HepG2 (cell line): ENCODE results near the gene CCDC106. TPM values are rescaled to one million over a fixed set of nuclear protein-coding genes. Genes with fewer than 3 reads are reported as not detected.

Source experiments
- ATAC-seq: fragments of 200-7000 bp; cut with Tn5 transposase; 3 replicates; pipeline ENCODE4 v1.9.1; 2020; ENCODE audit warnings: mild to moderate bottlenecking, moderate library complexity
- BruUV-seq: library from RNA; stranded (reverse); fragments of 400-500 nt; replicated peaks from 2 replicates; lab custom pipeline; 2021; lab: Mats Ljungman, UMichigan
- CTCF ChIA-PET: fragments of 300-600 bp; formaldehyde crosslinking; extraction: SDS; loops from one replicate; lab custom pipeline; 2021; ENCODE audit warnings: low total read pairs, inconsistent platforms, low intra/inter-chr PET ratio; lab: Yijun Ruan, JAX
- POLR2A ChIA-PET: fragments of 350-600 bp; sonication (Branson Sonifier 250); formaldehyde crosslinking; loops from one replicate; lab custom pipeline; 2020; ENCODE audit warnings: antibody characterized with exemption, inconsistent platforms; lab: Yijun Ruan, JAX
- DNase-seq: peaks from one replicate; pipeline ENCODE4 v3.0.0-alpha.2; 2015; ENCODE audit warnings: low spot score
- FAIRE-seq: peaks from 3 replicates; lab custom pipeline; 2011; peaks lifted over from hg19 to GRCh38; lab: Jason Lieb, UNC
- H2AFZ ChIP-seq: one replicate; pipeline ENCODE4 v1.6.1; 2011; ENCODE audit warnings: low read length, inconsistent platforms
- H3K27ac ChIP-seq: fragments of 300-600 bp; 3 replicates; pipeline ENCODE4 v1.8.0; 2011; ENCODE audit warnings: mixed run types, mild to moderate bottlenecking, mixed read lengths, low read length, inconsistent platforms; ENCODE audit not compliant: insufficient read depth; ENCODE audit errors: extremely low read length
- H3K27me3 ChIP-seq, 2 experiments: fragments of 200-600 bp in 1 of 2; 2 replicates in 1 of 2; 3 replicates in 1 of 2; pipeline versions ENCODE4 v1.6.0 to v1.8.0; 2011; ENCODE audit warnings: low read length in 2 of 2, mild to moderate bottlenecking in 2 of 2, moderate library complexity in 2 of 2, inconsistent platforms in 1 of 2; ENCODE audit not compliant: insufficient read depth in 2 of 2, control insufficient read depth in 1 of 2
- H3K36me3 ChIP-seq, 2 experiments: fragments of 200-600 bp in 1 of 2; replicated peaks in 1 of 2; 2 replicates in 1 of 2; 3 replicates in 1 of 2; pipeline versions ENCODE4 v1.5.1 to v1.8.0; 2011; ENCODE audit warnings: low read length in 2 of 2, inconsistent platforms in 1 of 2; ENCODE audit not compliant: insufficient read depth in 2 of 2, control insufficient read depth in 1 of 2
- H3K4me1 ChIP-seq: 2 replicates; pipeline ENCODE4 v1.5.1; 2012; ENCODE audit warnings: low read length, inconsistent platforms; ENCODE audit not compliant: insufficient read depth
- H3K4me2 ChIP-seq: 2 replicates; pipeline ENCODE4 v1.6.0; 2011; ENCODE audit warnings: low read depth, low read length, inconsistent platforms
- H3K4me3 ChIP-seq, 3 experiments: fragments of 200-600 bp in 1 of 3; sonication (generic), shearing (Covaris generic) in 1 of 3; replicated peaks in 1 of 3; 2 replicates each; pipeline ENCODE4 v1.5.1; 2011 to 2016; ENCODE audit warnings: low read length in 3 of 3, inconsistent platforms in 2 of 3, low read depth in 2 of 3, mild to moderate bottlenecking in 2 of 3, control low read depth in 1 of 3, mixed read lengths in 1 of 3; ENCODE audit not compliant: insufficient read depth in 1 of 3
- H3K79me2 ChIP-seq: one replicate; pipeline ENCODE4 v1.6.1; 2011; ENCODE audit warnings: low read length, inconsistent platforms; ENCODE audit not compliant: insufficient read depth
- H3K9ac ChIP-seq: 2 replicates; pipeline ENCODE4 v1.6.0; 2011; ENCODE audit warnings: mild to moderate bottlenecking, low read depth, low read length, inconsistent platforms; ENCODE audit not compliant: insufficient read depth
- H3K9me3 ChIP-seq: 2 replicates; pipeline ENCODE4 v1.5.1; 2012; ENCODE audit warnings: mild to moderate bottlenecking, low read length
- H4K20me1 ChIP-seq: 2 replicates; pipeline ENCODE4 v1.6.0; 2011; ENCODE audit warnings: inconsistent platforms, mild to moderate bottlenecking, low read length, moderate library complexity; ENCODE audit not compliant: insufficient read depth
- DBP ChIP-seq: sonication (generic); formaldehyde crosslinking; IDR thresholded peaks from 2 replicates; pipeline ENCODE4 v1.4.0; 2020; ENCODE audit warnings: missing genetic modification reagents; ENCODE audit errors: not compliant biosample characterization
- HINFP ChIP-seq: sonication (generic); formaldehyde crosslinking; IDR thresholded peaks from 2 replicates; pipeline ENCODE4 v1.4.0; 2020; ENCODE audit warnings: low read depth, mild to moderate bottlenecking, missing genetic modification reagents
- MLLT10 ChIP-seq: sonication (generic); formaldehyde crosslinking; IDR thresholded peaks from 2 replicates; pipeline ENCODE4 v1.4.0; 2020; ENCODE audit warnings: missing genetic modification reagents
- NFYB ChIP-seq: sonication (generic); formaldehyde crosslinking; IDR thresholded peaks from 2 replicates; pipeline ENCODE4 v1.4.0; 2020; ENCODE audit warnings: missing genetic modification reagents
- POLR2G ChIP-seq: fragments of 200-400 bp; formaldehyde crosslinking; IDR thresholded peaks from 2 replicates; pipeline ENCODE4 v1.6.1; 2018; ENCODE audit warnings: mild to moderate bottlenecking, low read depth, low read length, moderate library complexity
- SAP130 ChIP-seq: IDR thresholded peaks from 2 replicates; pipeline ENCODE4 v1.6.1; 2016; ENCODE audit warnings: low read depth
- XRCC5 ChIP-seq: fragments of 200-400 bp; formaldehyde crosslinking; optimal IDR thresholded peaks from 2 replicates; pipeline ENCODE3; 2017; ENCODE audit warnings: mild to moderate bottlenecking, low read length
- ZBTB38 ChIP-seq: sonication (generic); formaldehyde crosslinking; IDR thresholded peaks from 2 replicates; pipeline ENCODE4 v1.5.1; 2020; ENCODE audit warnings: mild to moderate bottlenecking, missing genetic modification reagents
- ZNF687 ChIP-seq: sonication (generic); formaldehyde crosslinking; IDR thresholded peaks from 2 replicates; pipeline ENCODE4 v1.5.1; 2020; ENCODE audit warnings: mild to moderate bottlenecking, missing genetic modification reagents, moderate library complexity
- WGBS: methylation state at CpG from one replicate; pipeline ENCODE4 v1.1.6; 2017; ENCODE audit warnings: low lambda C conversion rate; 5-methylcytosine and 5-hydroxymethylcytosine counted together
- in situ Hi-C: cut with HindIII; loops from 2 replicates; pipeline ENCODE4 v1.10.0; 2017; ENCODE audit warnings: low pct_unique_long_range_greater_than_20kb; ENCODE audit not compliant: extremely low pct_ligation_motif_present
- intact Hi-C: fragments of 100-400 bp; cut with micrococcal nuclease; formaldehyde crosslinking; loops from one replicate; pipeline ENCODE4 v1.10.0; 2022; ENCODE audit not compliant: unreplicated experiment
- polyA plus RNA-seq, 8 experiments: library from polyadenylated mRNA; depleted of rRNA in 3 of 8; stranded (reverse) in 7 of 8; unstranded in 1 of 8; fragments of >200 nt; fragmentation: Illumina TruSeq in 4 of 8; extraction: Trizol in 4 of 8; gene quantifications; 2 replicates each; pipeline versions ENCODE4 v1.2.1 to v1.2.3, GENCODE V29; 2011 to 2016; ENCODE audit warnings: low read depth in 4 of 8, missing spikeins in 1 of 8, mixed read lengths in 1 of 8; ENCODE audit not compliant: insufficient read depth in 1 of 8
- total RNA-seq, 5 experiments: library from RNA; depleted of rRNA; stranded (reverse); fragments of >200 nt; fragmentation: Illumina TruSeq; extraction: Trizol; gene quantifications; 2 replicates each; pipeline ENCODE4 v1.2.3, GENCODE V29; 2016; ENCODE audit warnings: low read depth in 1 of 5

CCDC106 gene
- total and polyA plus RNA-seq, 2 of the 13 experiments (the other 11 are each of a cell fraction or from before 2014, with no cell fraction given) = 4.7 to 8.8 TPM

- H3K9ac ChIP-seq = peak overlapping the region; percentile 100
- ChIA-PET POLR2A (interaction anchor here (1.8 to 2.1 kb wide), 2 partner anchors 9 to 14 kb away, joined by 5 to 9 read pairs; partner anchors contain the start of gene CCDC106), CTCF (no interaction called here)
- H3K4me2 ChIP-seq = peak overlapping the region; percentile 89
- no TSS peak for BruUV-seq
- no peak for DNase-seq
- H3K79me2 ChIP-seq = peaks cover 58% of the 10 kb centered on the region
- H3K4me3 ChIP-seq = peak overlapping the region; percentile 78 to 97 (median 85)
- no peak for ATAC-seq
- no peaks in the 10 kb centered on the region for H3K9me3 ChIP-seq
- H3K4me1 ChIP-seq = peaks cover 24% of the 10 kb centered on the region
- H3K27me3 ChIP-seq = no peaks in the 10 kb centered on the region; a peak in 1 of 5 replicates
- 55% methylated on average over 16 of the region's 18 CpGs for WGBS
- intact Hi-C loops (no loop called here), in situ Hi-C loops (no loop called here)
- no peak overlapping the region for H2AFZ ChIP-seq
- peaks cover 15 to 32% of the 10 kb centered on the region in 2 experiments for H3K36me3 ChIP-seq
- FAIRE-seq = no peak
- peak overlapping the region; percentile 99 for H3K27ac ChIP-seq
- peaks cover 49% of the 10 kb centered on the region for H4K20me1 ChIP-seq
- peak; percentile 33; the same call in 1 of the 2 replicates for TF ChIP-seq ZBTB38 (CRISPR knock-in tag)
- no peak for TF ChIP-seq POLR2G
- peak; percentile 18; the same call in 1 of the 2 replicates for TF ChIP-seq SAP130 (CRISPR knock-in tag)
- TF ChIP-seq MLLT10 = peak; percentile 51; the same call in 1 of the 2 replicates
- TF ChIP-seq NFYB = 0 out of 2 replicates have a peak, but pooled peaks have one; percentile 34
- TF ChIP-seq XRCC5 = peak; percentile 21
- peak; percentile 40; the same call in 1 of the 2 replicates for TF ChIP-seq ZNF687
- TF ChIP-seq DBP (CRISPR knock-in tag) = no peak
- no peak for TF ChIP-seq HINFP (CRISPR knock-in tag)
These were observed 9.2 kb downstream of the CCDC106 start for GRCh38 chr19:55656988-55657747.
